GM19468 (cell line): ENCODE measurements around the gene MRC1.
"Not testable (repeated sequence)": the region's sequence is repeated elsewhere in the genome, so short reads cannot be mapped to it uniquely, and the experiment has no call there.

Source experiments
- ATAC-seq: cut with Tn5 transposase; IDR thresholded peaks from one replicate; pipeline ENCODE4 v1.9.1; 2021; ENCODE audit warnings: mild to moderate bottlenecking, moderate library complexity, moderate number of reproducible peaks; ENCODE audit not compliant: unreplicated experiment; ENCODE audit errors: extremely low read depth

Gene MRC1

DNA sequence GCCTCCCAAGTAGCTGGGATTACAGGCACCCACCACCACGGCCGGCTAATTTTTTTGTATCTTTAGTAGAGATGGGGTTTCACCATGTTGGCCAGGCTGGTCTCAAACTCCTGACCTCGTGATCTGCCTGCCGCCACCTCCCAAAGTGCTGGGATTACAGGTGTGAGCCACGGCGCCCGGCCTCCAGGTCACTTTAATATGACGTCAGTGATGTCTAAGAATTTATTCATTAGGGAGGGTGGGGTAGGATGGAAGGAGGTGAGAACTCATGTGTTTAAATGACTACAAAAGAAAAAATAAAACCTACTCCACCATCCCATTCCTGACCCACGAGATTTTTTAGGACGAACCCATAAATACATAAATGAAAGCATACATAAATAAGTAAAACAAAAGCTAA lies 145.2 kb downstream of the MRC1 start:
- ATAC-seq = not testable (repeated sequence)

DNA sequence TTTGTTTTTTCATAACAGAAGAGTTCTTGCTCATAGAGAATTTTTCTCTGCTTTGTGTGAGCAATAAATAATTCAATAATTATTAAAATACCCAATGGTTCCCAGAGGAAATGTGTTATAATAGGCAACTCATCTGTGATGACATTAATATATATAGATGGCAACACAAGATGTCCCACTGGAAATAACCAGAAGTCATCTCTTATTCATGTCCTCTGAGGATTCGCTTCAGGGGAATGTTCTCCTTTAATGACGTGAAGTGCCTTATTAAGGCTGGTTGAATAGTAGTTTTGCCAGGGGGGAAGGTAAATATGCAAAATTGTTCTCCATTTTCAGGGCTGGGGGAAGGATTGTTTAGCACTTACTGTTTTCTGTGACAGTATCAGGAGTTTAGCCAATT lies 145.7 kb downstream of the MRC1 start:
- ATAC-seq = no peak

DNA sequence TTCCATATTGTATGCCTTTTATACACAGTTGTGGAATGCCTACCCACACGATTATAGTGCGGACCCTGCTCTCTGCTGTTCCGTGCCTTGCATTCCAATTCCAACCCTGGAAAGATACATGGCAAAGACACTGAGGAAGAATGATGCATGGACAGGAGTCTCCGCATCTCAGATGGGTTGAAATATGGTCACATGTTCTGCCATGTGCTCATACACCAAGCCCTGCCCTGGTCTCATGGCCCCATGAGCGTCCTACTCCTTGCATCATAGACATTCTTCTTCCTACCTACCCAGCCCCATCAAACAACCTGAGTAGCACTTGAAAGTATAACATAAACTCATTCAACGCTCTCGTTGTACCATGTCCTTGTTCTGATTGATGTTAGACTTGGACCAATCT lies 148.9 kb downstream of the MRC1 start:
- no peak for ATAC-seq

DNA sequence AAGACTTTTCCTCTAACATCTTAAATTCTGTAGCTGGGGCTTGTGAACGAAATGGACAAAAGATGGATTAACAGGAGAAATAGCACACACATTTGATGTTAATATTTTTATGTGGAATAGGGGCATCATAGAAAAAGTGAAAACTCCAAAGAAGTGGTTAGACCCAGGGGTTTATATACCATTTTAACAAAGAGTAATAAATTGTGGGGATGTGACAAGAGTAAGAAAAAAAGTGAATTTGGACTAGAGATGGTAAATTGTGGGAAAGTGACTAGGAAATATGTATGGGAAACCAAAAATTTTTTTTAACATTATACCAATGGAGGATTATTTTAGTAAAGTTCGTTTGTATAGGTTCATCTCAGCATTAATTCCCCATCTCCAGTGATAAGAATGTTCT lies 150.7 kb downstream of the MRC1 start:
- no peak for ATAC-seq
